Stomach (tissue), 9 donors: Measurements from ENCODE around the gene RNF13. TPM values are rescaled to one million over a fixed set of nuclear protein-coding genes. Genes with fewer than 3 reads are reported as not detected.
A peak's percentile ranks its signal among the peaks of the same experiment; 100 is the strongest.

ENCODE experiments used
- DNase-seq, 2 donors: peaks; one replicate each; pipeline versions ENCODE4 v3.0.0 to v3.0.0-alpha.2; 2013 to 2019
- H3K27ac ChIP-seq, 5 donors: fragments of 200-600 bp in 4 of 5; sonication (generic) in 4 of 5; one replicate each; pipeline ENCODE4 v1.5.1; 2013 to 2019; ENCODE audit warnings: mild to moderate bottlenecking in 1 of 5, moderate library complexity in 1 of 5
- H3K27me3 ChIP-seq, 3 donors: fragments of 200-600 bp; sonication (generic); one replicate each; pipeline ENCODE4 v1.5.1; 2017 to 2019; ENCODE audit warnings: mixed run types in 1 of 3
- H3K36me3 ChIP-seq, 4 donors: fragments of 200-600 bp; sonication (generic); 1 replicate in 3 of 4; 2 replicates in 1 of 4; pipeline ENCODE4 v1.5.1; 2016 to 2019
- H3K4me1 ChIP-seq, 4 donors: fragments of 200-600 bp; sonication (generic); one replicate each; pipeline ENCODE4 v1.5.1; 2016 to 2019
- H3K4me3 ChIP-seq, 4 donors: fragments of 200-600 bp; sonication (generic) in 3 of 4; one replicate each; pipeline ENCODE4 v1.5.1; 2016 to 2019; ENCODE audit warnings: mild to moderate bottlenecking in 1 of 4
- H3K9me3 ChIP-seq, 4 donors: fragments of 200-600 bp; sonication (generic); one replicate each; pipeline ENCODE4 v1.5.1; 2016 to 2019
- CTCF ChIP-seq, 7 experiments: fragments of 450-650 bp in 4 of 7; fragments of 200-600 bp in 3 of 7; sonication (generic) in 3 of 7; IDR thresholded peaks; one replicate each; pipeline ENCODE4 v1.5.1; 2016 to 2019; ENCODE audit warnings: antibody characterized with exemption in 7 of 7, control low read depth in 2 of 7, mild to moderate bottlenecking in 1 of 7
- EP300 ChIP-seq: sonication (generic); formaldehyde crosslinking; IDR thresholded peaks from one replicate; pipeline ENCODE4 v1.6.1; 2017; ENCODE audit warnings: antibody characterized with exemption
- POLR2A ChIP-seq, 4 donors: fragments of 450-650 bp; IDR thresholded peaks; one replicate each; pipeline ENCODE4 v1.6.1; 2016; ENCODE audit warnings: antibody characterized with exemption in 4 of 4, control low read depth in 2 of 4, mild to moderate bottlenecking in 1 of 4, moderate library complexity in 1 of 4
- POLR2AphosphoS5 ChIP-seq, 3 donors: sonication (generic); formaldehyde crosslinking; IDR thresholded peaks; one replicate each; pipeline ENCODE4 v1.6.1; 2016; ENCODE audit warnings: antibody characterized with exemption in 3 of 3
- WGBS, 5 donors: extraction: QIAGEN DNeasy Blood & Tissue Kit in 3 of 5; methylation state at CpG; one replicate each; pipeline versions ENCODE4 v1.1.5 to v1.1.7; 2013 to 2018; 5-methylcytosine and 5-hydroxymethylcytosine counted together
- intact Hi-C: fragments of 100-400 bp; cut with DNase I; formaldehyde crosslinking; loops from one replicate; pipeline ENCODE4 v1.15.1; 2023; ENCODE audit warnings: low total_unique reads
- polyA plus RNA-seq, 3 donors: library from polyadenylated mRNA; stranded (reverse); fragments of 200-250 nt; gene quantifications; one replicate each; pipeline ENCODE4 v1.2.3, GENCODE V29; 2013
- total RNA-seq, 5 donors: library from RNA; depleted of rRNA; stranded (reverse); fragments of >200 nt; gene quantifications; one replicate each; pipeline versions ENCODE4 v1.1.0 to v1.2.3, GENCODE V29; 2014 to 2016
- donor health status: healthy with polysubstance abuse.
- donor health status: Bipolar disorder and iron deficiency.
- donor health status: healthy.

Gene RNF13
- total and polyA plus RNA-seq, 8 donors, result 6.7 to 130 (median 31.3) TPM

GRCh38 chr3:149901770-149902169 is 88.8 kb downstream of the RNF13 start:
- intact Hi-C loops, result no loop called here

GRCh38 chr3:149902498-149903139 is 89.6 kb downstream of the RNF13 start:
- no peak for TF ChIP-seq EP300
- TF ChIP-seq CTCF (IDR thresholded peaks at IDR 0.05), result peak in 1 of 7 experiments; percentile 9
- 71 to 85% (median 80%) methylated on average over 3 of the region's 3 CpGs for WGBS, 5 donors
- intact Hi-C loops, result no loop called here

More at GRCh38 chr3:149901770-149902169, 88.8 kb downstream of the RNF13 start:
- Histone ChIP-seq H3K36me3 (peaks cover 0 to 10% (median 2%) of the 10 kb centered on the region in 4 donors), H3K4me1 (no peaks in the 10 kb centered on the region), H3K27me3 (no peaks in the 10 kb centered on the region), H3K27ac (no peak overlapping the region), H3K4me3 (no peak overlapping the region), H3K9me3 (no peaks in the 10 kb centered on the region)
- TF ChIP-seq POLR2AphosphoS5 (IDR thresholded peaks at IDR 0.05) (no peak), CTCF (IDR thresholded peaks at IDR 0.05) (no peak), POLR2A (IDR thresholded peaks at IDR 0.05) (no peak), EP300 (no peak)
- DNase-seq, result no peak

GRCh38 chr3:149906036-149906435 is 93.0 kb downstream of the RNF13 start:
- H3K4me3 ChIP-seq, result no peak overlapping the region
- H3K27ac ChIP-seq, result no peak overlapping the region
- H3K27me3 ChIP-seq, result no peaks in the 10 kb centered on the region
- DNase-seq, result no peak
- H3K36me3 ChIP-seq, result peaks cover 0 to 5% (median 1%) of the 10 kb centered on the region in 4 donors
- H3K4me1 ChIP-seq, result peaks cover 0 to 5% (median 2%) of the 10 kb centered on the region in 4 donors
- no peak for TF ChIP-seq EP300
- no peak for TF ChIP-seq POLR2AphosphoS5 (IDR thresholded peaks at IDR 0.05)
- no peak for TF ChIP-seq CTCF (IDR thresholded peaks at IDR 0.05)
- TF ChIP-seq POLR2A (IDR thresholded peaks at IDR 0.05), result no peak
- no peaks in the 10 kb centered on the region for H3K9me3 ChIP-seq
- intact Hi-C loops, result no loop called here

More at GRCh38 chr3:149902498-149903139, 89.6 kb downstream of the RNF13 start:
- no peak overlapping the region for H3K27ac ChIP-seq
- no peaks in the 10 kb centered on the region for H3K9me3 ChIP-seq
- no peak overlapping the region for H3K4me3 ChIP-seq
- no peaks in the 10 kb centered on the region for H3K4me1 ChIP-seq
- no peak for DNase-seq
- H3K36me3 ChIP-seq, result peaks cover 0 to 6% (median 1%) of the 10 kb centered on the region in 4 donors
- no peaks in the 10 kb centered on the region for H3K27me3 ChIP-seq

- no peak for TF ChIP-seq POLR2AphosphoS5 (IDR thresholded peaks at IDR 0.05)
- TF ChIP-seq EP300, result no peak
- no peak for TF ChIP-seq POLR2A (IDR thresholded peaks at IDR 0.05)
- no peak for TF ChIP-seq CTCF (IDR thresholded peaks at IDR 0.05)
- H3K4me1 ChIP-seq, result peaks cover 0 to 5% (median 2%) of the 10 kb centered on the region in 4 donors
- intact Hi-C loops, result no loop called here
- peaks cover 2 to 19% (median 4%) of the 10 kb centered on the region in 4 donors for H3K36me3 ChIP-seq
- no peaks in the 10 kb centered on the region for H3K27me3 ChIP-seq
- no peak overlapping the region for H3K27ac ChIP-seq
- H3K9me3 ChIP-seq, result no peaks in the 10 kb centered on the region
- no peak overlapping the region for H3K4me3 ChIP-seq
- peak in 1 of 2 donors; percentile 18 for DNase-seq
These were observed 95.5 kb downstream of the RNF13 start for GRCh38 chr3:149908424-149908957.
